Liver (tissue), 9 donors: ENCODE measurements around the gene DUSP7. TPM values are rescaled to one million over a fixed set of nuclear protein-coding genes. Genes with fewer than 3 reads are reported as not detected.

Experiments
- DNase-seq: peaks from one replicate; pipeline ENCODE4 v3.0.0-alpha.2; 2017; ENCODE audit warnings: low spot score
- H3K27ac ChIP-seq, 2 donors: one replicate each; pipeline ENCODE4 v1.7.0; 2013; ENCODE audit warnings: inconsistent platforms in 2 of 2, low read length in 2 of 2, control low read depth in 1 of 2, low read depth in 1 of 2, mild to moderate bottlenecking in 1 of 2
- H3K27me3 ChIP-seq, 4 donors: one replicate each; pipeline versions ENCODE4 v1.6.1 to v1.7.0; 2013; ENCODE audit warnings: low read length in 3 of 4, inconsistent platforms in 1 of 4, mild to moderate bottlenecking in 1 of 4, moderate library complexity in 1 of 4; ENCODE audit not compliant: control insufficient read depth in 4 of 4, insufficient read depth in 4 of 4
- H3K36me3 ChIP-seq, 4 donors: one replicate each; pipeline versions ENCODE4 v1.6.1 to v1.7.0; 2013; ENCODE audit warnings: low read length in 3 of 4, mild to moderate bottlenecking in 3 of 4, low read depth in 1 of 4, moderate library complexity in 1 of 4; ENCODE audit not compliant: control insufficient read depth in 4 of 4, insufficient read depth in 3 of 4
- H3K4me1 ChIP-seq, 4 donors: one replicate each; pipeline versions ENCODE4 v1.6.1 to v1.7.0; 2013; ENCODE audit warnings: low read length in 3 of 4, mild to moderate bottlenecking in 3 of 4, moderate library complexity in 1 of 4; ENCODE audit not compliant: control insufficient read depth in 4 of 4, insufficient read depth in 4 of 4
- H3K4me3 ChIP-seq, 3 donors: one replicate each; pipeline versions ENCODE4 v1.6.1 to v1.7.0; 2013; ENCODE audit warnings: low read length in 3 of 3, control low read depth in 1 of 3, low read depth in 1 of 3, mild to moderate bottlenecking in 1 of 3
- H3K9ac ChIP-seq, 2 donors: one replicate each; pipeline ENCODE4 v1.7.0; 2013; ENCODE audit warnings: low read length in 2 of 2, mild to moderate bottlenecking in 2 of 2, moderate library complexity in 2 of 2, control low read depth in 1 of 2, low read depth in 1 of 2
- H3K9me3 ChIP-seq, 4 donors: one replicate each; pipeline versions ENCODE4 v1.6.1 to v1.7.0; 2013; ENCODE audit warnings: low read length in 3 of 4; ENCODE audit not compliant: control insufficient read depth in 4 of 4
- CTCF ChIP-seq: fragments of 150-350 bp; IDR thresholded peaks from 2 replicates; pipeline ENCODE4 v1.5.1; 2017; ENCODE audit warnings: improper control_type of control experiment, low read depth, low read length; ENCODE audit not compliant: missing input control
- FOXA1 ChIP-seq: IDR thresholded peaks from 2 replicates; pipeline ENCODE4 v1.6.1; 2016; ENCODE audit warnings: antibody characterized with exemption
- GABPA ChIP-seq, 2 donors: IDR thresholded peaks in 1 of 2; conservative IDR thresholded peaks in 1 of 2; 2 replicates each; pipeline ENCODE4 v1.6.1; 2016; ENCODE audit warnings: antibody characterized with exemption in 2 of 2, mild to moderate bottlenecking in 1 of 2, moderate library complexity in 1 of 2
- HNF4A ChIP-seq, 2 donors: conservative IDR thresholded peaks; 2 replicates each; pipeline ENCODE4 v1.6.1; 2016; ENCODE audit warnings: antibody characterized with exemption in 2 of 2, mild to moderate bottlenecking in 2 of 2
- HNF4G ChIP-seq: IDR thresholded peaks from 2 replicates; pipeline ENCODE4 v1.6.1; 2016; ENCODE audit warnings: antibody characterized with exemption
- JUND ChIP-seq, 2 donors: IDR thresholded peaks; 2 replicates each; pipeline ENCODE4 v1.6.1; 2016; ENCODE audit warnings: antibody characterized with exemption in 2 of 2
- NR2F2 ChIP-seq: IDR thresholded peaks from 2 replicates; pipeline ENCODE4 v1.6.1; 2016; ENCODE audit warnings: antibody characterized with exemption
- RXRA ChIP-seq, 2 donors: IDR thresholded peaks; 2 replicates each; pipeline ENCODE4 v1.6.1; 2017 to 2018; ENCODE audit warnings: antibody characterized with exemption in 2 of 2, mild to moderate bottlenecking in 1 of 2
- SP1 ChIP-seq: IDR thresholded peaks from 2 replicates; pipeline ENCODE4 v1.6.1; 2018; ENCODE audit warnings: antibody characterized with exemption, mild to moderate bottlenecking
- YY1 ChIP-seq: IDR thresholded peaks from 2 replicates; pipeline ENCODE4 v1.6.1; 2016; ENCODE audit warnings: antibody characterized with exemption, mild to moderate bottlenecking
- WGBS: extraction: QIAGEN DNeasy Blood & Tissue Kit; methylation state at CpG from one replicate; pipeline ENCODE4 v1.1.7; 2013; 5-methylcytosine and 5-hydroxymethylcytosine counted together
- polyA plus RNA-seq, 2 donors: library from polyadenylated mRNA; stranded (reverse) in 1 of 2; unstranded in 1 of 2; fragments of 200-250 nt in 1 of 2; fragments of >200 nt in 1 of 2; fragmentation: Nextera tagmentation in 1 of 2; extraction: Ambion mirVana in 1 of 2; gene quantifications; one replicate each; pipeline versions ENCODE4 v1.2.1 to v1.2.3, GENCODE V29; 2013 to 2015
- total RNA-seq, 2 donors: library from RNA; depleted of rRNA; stranded (reverse); fragments of >200 nt; gene quantifications; one replicate each; pipeline ENCODE4 v1.2.3, GENCODE V29; 2014
- TF ChIP-seq, protein P1 (sequence below): IDR thresholded peaks from 2 replicates; pipeline ENCODE4 v1.6.1; 2016; ENCODE audit warnings: antibody characterized with exemption
- TF ChIP-seq, protein P2 (sequence below): IDR thresholded peaks from 2 replicates; pipeline ENCODE4 v1.6.1; 2016; ENCODE audit warnings: antibody characterized with exemption, mild to moderate bottlenecking
- TF ChIP-seq, protein P3 (sequence below): IDR thresholded peaks from 2 replicates; pipeline ENCODE4 v1.6.1; 2016; ENCODE audit warnings: antibody characterized with exemption
- donor health status: healthy.
- donor health status: healthy.
- donor health status: healthy.
- donor health status: healthy.
- donor health status: healthy.

The DUSP7 gene
- total and polyA plus RNA-seq, 4 donors, result 1.5 to 5.0 (median 3.7) TPM

GRCh38 chr3:52088445-52089367, 32.3 kb upstream of the DUSP7 start:
- Histone ChIP-seq H3K9me3 (no peaks in the 10 kb centered on the region), H3K27ac (no peak overlapping the region), H3K9ac (no peak overlapping the region), H3K4me3 (no peak overlapping the region), H3K27me3 (no peaks in the 10 kb centered on the region), H3K36me3 (no peaks in the 10 kb centered on the region), H3K4me1 (peaks cover 4 to 10% (median 7%) of the 10 kb centered on the region in 4 donors)
- TF ChIP-seq NR2F2, result peak; percentile 74
- TF ChIP-seq GABPA (IDR thresholded peaks at IDR 0.05 in 1 of 2, conservative IDR thresholded peaks at IDR 0.05 in 1 of 2), result no peak
- TF ChIP-seq FOXA1, result no peak
- TF ChIP-seq RXRA (IDR thresholded peaks at IDR 0.05), result no peak
- TF ChIP-seq, protein P1, sequence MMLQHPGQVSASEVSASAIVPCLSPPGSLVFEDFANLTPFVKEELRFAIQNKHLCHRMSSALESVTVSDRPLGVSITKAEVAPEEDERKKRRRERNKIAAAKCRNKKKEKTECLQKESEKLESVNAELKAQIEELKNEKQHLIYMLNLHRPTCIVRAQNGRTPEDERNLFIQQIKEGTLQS, result no peak
- 88% methylated on average over 17 of the region's 17 CpGs for WGBS
- DNase-seq, result no peak

DNA sequence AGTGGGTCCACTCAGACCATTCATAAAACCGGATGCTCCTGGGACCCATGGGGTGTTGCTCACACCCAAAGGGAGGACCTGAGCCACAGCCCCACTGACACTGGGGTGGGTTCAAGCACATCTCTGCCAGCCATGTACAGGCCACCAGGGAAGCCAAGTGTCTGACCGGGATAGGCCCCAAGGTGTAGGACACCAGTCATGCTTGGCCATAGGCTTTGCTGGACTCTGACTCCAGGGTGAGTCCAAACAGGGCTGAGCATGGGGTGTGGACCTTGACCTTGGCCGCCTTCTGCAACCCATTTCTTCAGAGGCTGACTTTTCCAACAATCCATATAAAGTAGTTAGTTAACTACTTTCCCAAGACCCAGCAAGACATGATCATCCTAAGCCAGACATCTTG, 31.4 kb upstream of the DUSP7 start:
- H3K36me3 ChIP-seq, result no peaks in the 10 kb centered on the region
- TF ChIP-seq HNF4A (conservative IDR thresholded peaks at IDR 0.05) (peak; percentile 81 to 82), HNF4G (peak; percentile 31)
- TF ChIP-seq, protein P2, sequence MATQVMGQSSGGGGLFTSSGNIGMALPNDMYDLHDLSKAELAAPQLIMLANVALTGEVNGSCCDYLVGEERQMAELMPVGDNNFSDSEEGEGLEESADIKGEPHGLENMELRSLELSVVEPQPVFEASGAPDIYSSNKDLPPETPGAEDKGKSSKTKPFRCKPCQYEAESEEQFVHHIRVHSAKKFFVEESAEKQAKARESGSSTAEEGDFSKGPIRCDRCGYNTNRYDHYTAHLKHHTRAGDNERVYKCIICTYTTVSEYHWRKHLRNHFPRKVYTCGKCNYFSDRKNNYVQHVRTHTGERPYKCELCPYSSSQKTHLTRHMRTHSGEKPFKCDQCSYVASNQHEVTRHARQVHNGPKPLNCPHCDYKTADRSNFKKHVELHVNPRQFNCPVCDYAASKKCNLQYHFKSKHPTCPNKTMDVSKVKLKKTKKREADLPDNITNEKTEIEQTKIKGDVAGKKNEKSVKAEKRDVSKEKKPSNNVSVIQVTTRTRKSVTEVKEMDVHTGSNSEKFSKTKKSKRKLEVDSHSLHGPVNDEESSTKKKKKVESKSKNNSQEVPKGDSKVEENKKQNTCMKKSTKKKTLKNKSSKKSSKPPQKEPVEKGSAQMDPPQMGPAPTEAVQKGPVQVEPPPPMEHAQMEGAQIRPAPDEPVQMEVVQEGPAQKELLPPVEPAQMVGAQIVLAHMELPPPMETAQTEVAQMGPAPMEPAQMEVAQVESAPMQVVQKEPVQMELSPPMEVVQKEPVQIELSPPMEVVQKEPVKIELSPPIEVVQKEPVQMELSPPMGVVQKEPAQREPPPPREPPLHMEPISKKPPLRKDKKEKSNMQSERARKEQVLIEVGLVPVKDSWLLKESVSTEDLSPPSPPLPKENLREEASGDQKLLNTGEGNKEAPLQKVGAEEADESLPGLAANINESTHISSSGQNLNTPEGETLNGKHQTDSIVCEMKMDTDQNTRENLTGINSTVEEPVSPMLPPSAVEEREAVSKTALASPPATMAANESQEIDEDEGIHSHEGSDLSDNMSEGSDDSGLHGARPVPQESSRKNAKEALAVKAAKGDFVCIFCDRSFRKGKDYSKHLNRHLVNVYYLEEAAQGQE, result no peak
- WGBS, result 85% methylated on average over 3 of the region's 3 CpGs
- no peaks in the 10 kb centered on the region for H3K27me3 ChIP-seq
- no peak overlapping the region for H3K27ac ChIP-seq
- no peak for DNase-seq
- no peaks in the 10 kb centered on the region for H3K9me3 ChIP-seq
- H3K4me1 ChIP-seq, result peaks cover 4 to 10% (median 7%) of the 10 kb centered on the region in 4 donors
- H3K9ac ChIP-seq, result no peak overlapping the region
- no peak overlapping the region for H3K4me3 ChIP-seq

GRCh38 chr3:52086976-52087663, 30.7 kb upstream of the DUSP7 start:
- no peaks in the 10 kb centered on the region for H3K36me3 ChIP-seq
- DNase-seq, result no peak
- TF ChIP-seq FOXA1 (no peak), JUND (IDR thresholded peaks at IDR 0.05) (no peak), CTCF (no peak), HNF4A (conservative IDR thresholded peaks at IDR 0.05) (no peak), GABPA (IDR thresholded peaks at IDR 0.05 in 1 of 2, conservative IDR thresholded peaks at IDR 0.05 in 1 of 2) (no peak), YY1 (no peak), SP1 (no peak), HNF4G (no peak)
- TF ChIP-seq, protein P1, result no peak
- TF ChIP-seq, protein P3, sequence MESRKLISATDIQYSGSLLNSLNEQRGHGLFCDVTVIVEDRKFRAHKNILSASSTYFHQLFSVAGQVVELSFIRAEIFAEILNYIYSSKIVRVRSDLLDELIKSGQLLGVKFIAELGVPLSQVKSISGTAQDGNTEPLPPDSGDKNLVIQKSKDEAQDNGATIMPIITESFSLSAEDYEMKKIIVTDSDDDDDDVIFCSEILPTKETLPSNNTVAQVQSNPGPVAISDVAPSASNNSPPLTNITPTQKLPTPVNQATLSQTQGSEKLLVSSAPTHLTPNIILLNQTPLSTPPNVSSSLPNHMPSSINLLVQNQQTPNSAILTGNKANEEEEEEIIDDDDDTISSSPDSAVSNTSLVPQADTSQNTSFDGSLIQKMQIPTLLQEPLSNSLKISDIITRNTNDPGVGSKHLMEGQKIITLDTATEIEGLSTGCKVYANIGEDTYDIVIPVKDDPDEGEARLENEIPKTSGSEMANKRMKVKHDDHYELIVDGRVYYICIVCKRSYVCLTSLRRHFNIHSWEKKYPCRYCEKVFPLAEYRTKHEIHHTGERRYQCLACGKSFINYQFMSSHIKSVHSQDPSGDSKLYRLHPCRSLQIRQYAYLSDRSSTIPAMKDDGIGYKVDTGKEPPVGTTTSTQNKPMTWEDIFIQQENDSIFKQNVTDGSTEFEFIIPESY, result no peak

More at GRCh38 chr3:52086976-52087663, 30.7 kb upstream of the DUSP7 start:
- no peak overlapping the region for H3K4me3 ChIP-seq
- H3K4me1 ChIP-seq, result peaks cover 4 to 10% (median 7%) of the 10 kb centered on the region in 4 donors
- 91% methylated on average over 8 of the region's 8 CpGs for WGBS
- H3K9ac ChIP-seq, result no peak overlapping the region
- no peaks in the 10 kb centered on the region for H3K27me3 ChIP-seq
- no peaks in the 10 kb centered on the region for H3K9me3 ChIP-seq
- no peak overlapping the region for H3K27ac ChIP-seq
